ENCODE data around the gene KIF24. TPM values are rescaled to one million over a fixed set of nuclear protein-coding genes. Genes with fewer than 3 reads are reported as not detected.

KIF24 gene
- total RNA-seq, 4 donors from 2014 or later = 1.7 to 7.8 (median 4.6) TPM

DNA sequence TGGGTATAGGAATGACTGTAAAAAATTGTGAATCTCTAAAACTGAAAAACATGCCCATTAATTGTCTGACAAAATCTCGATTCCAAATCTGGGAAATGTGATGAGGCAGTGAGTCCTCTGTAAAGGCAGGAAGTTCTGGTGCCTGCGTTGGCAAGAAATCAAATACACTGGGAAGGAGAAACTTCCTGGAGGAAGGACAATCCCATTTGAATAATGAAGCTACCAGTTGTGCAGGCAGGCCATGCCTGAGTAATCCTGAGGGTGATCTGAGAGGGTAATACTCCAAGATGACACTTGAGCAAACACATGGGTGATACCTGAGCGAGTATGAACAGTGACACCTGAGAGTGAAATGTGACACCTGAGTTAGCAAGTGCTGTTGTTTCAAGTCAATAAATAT lies 49.7 kb downstream of the KIF24 start:
- Histone ChIP-seq H3K4me3 (replicated peaks in 1 of 3) (no peak overlapping the region), H3K27ac (no peak overlapping the region), H3K9me3 (no peaks in the 10 kb centered on the region), H3K27me3 (no peaks in the 10 kb centered on the region), H3K36me3 (no peaks in the 10 kb centered on the region), H3K4me1 (no peaks in the 10 kb centered on the region)
- 73 to 79% methylated on average over 3 of the region's 3 CpGs for WGBS, 2 donors
- intact Hi-C loops (cut with DNase I) = no loop called here
- DNase-seq = no peak
- no peak for TF ChIP-seq POLR2A (IDR thresholded peaks at IDR 0.05)
- TF ChIP-seq, protein P1, sequence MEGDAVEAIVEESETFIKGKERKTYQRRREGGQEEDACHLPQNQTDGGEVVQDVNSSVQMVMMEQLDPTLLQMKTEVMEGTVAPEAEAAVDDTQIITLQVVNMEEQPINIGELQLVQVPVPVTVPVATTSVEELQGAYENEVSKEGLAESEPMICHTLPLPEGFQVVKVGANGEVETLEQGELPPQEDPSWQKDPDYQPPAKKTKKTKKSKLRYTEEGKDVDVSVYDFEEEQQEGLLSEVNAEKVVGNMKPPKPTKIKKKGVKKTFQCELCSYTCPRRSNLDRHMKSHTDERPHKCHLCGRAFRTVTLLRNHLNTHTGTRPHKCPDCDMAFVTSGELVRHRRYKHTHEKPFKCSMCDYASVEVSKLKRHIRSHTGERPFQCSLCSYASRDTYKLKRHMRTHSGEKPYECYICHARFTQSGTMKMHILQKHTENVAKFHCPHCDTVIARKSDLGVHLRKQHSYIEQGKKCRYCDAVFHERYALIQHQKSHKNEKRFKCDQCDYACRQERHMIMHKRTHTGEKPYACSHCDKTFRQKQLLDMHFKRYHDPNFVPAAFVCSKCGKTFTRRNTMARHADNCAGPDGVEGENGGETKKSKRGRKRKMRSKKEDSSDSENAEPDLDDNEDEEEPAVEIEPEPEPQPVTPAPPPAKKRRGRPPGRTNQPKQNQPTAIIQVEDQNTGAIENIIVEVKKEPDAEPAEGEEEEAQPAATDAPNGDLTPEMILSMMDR (IDR thresholded peaks at IDR 0.05) = no peak

Small RNA genes lying within 50 kb of the gene (small RNA-seq; reads per million reads assigned to genes)
- not detected for gene RNU2-50P

Other genes with a start within 250 kb of the KIF24 start
- 10 to 100 TPM; 28.1 to 32.5 (median 31.6) TPM for gene DCAF12, start 202.6 kb downstream of the KIF24 start, total RNA-seq
- gene UBAP1, start 150.2 kb downstream of the KIF24 start, total RNA-seq = 10 to 100 TPM; 41.3 to 50.5 (median 44.8) TPM
- gene NUDT2, start 301 bp upstream of the KIF24 start, total RNA-seq = 1 to 10 TPM; 3.0 to 8.7 (median 4.8) TPM
- gene MYORG, start 47.6 kb upstream of the KIF24 start, total RNA-seq = 1 to 10 TPM; 3.2 to 9.2 (median 6.0) TPM
- gene FAM219A, start 129.3 kb upstream of the KIF24 start, total RNA-seq = 10 to 100 TPM in 3 of 4 donors, 1 to 10 TPM in 1; 6.6 to 14.3 (median 10.5) TPM
- gene DNAI1, start 129.5 kb upstream of the KIF24 start, total RNA-seq = under 1 TPM in 2 of 4 donors, not detected in 2; 0.81 to 0.89 TPM
- not detected for gene ENHO, start 193.7 kb upstream of the KIF24 start, total RNA-seq

Data from thyroid gland (tissue), 4 donors.